ENCODE measurements around the gene OGFR.

DNA sequence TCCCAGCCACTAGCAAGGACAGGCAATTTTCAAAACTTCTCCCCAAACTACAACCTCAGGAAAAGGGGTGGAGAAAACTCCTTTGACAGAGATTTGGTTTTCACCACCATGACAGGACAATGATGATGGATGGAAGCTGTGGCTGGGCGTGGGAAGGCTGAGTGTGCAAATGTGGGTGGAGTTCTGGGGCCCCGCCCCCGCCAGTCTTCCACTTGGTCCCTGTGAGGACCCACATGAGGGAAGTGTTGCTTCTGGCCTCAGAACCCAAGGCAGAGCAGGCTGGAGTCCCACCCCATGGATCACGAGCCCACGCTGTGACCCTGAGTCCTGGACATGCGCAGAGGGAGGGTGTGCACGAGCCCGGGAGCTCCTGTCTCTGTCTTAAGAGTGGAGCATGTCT is 29.9 kb upstream of the OGFR start:
- TF ChIP-seq, protein P1, sequence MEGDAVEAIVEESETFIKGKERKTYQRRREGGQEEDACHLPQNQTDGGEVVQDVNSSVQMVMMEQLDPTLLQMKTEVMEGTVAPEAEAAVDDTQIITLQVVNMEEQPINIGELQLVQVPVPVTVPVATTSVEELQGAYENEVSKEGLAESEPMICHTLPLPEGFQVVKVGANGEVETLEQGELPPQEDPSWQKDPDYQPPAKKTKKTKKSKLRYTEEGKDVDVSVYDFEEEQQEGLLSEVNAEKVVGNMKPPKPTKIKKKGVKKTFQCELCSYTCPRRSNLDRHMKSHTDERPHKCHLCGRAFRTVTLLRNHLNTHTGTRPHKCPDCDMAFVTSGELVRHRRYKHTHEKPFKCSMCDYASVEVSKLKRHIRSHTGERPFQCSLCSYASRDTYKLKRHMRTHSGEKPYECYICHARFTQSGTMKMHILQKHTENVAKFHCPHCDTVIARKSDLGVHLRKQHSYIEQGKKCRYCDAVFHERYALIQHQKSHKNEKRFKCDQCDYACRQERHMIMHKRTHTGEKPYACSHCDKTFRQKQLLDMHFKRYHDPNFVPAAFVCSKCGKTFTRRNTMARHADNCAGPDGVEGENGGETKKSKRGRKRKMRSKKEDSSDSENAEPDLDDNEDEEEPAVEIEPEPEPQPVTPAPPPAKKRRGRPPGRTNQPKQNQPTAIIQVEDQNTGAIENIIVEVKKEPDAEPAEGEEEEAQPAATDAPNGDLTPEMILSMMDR (IDR thresholded peaks at IDR 0.05), result no peak
- TF ChIP-seq POLR2A (IDR thresholded peaks at IDR 0.05), result no peak

All from Peyer's patch (tissue), 4 donors.